Right atrium auricular region (tissue), 2 donors: ENCODE measurements around the gene ZNF536. TPM values are rescaled to one million over a fixed set of nuclear protein-coding genes. Genes with fewer than 3 reads are reported as not detected.

Source experiments
- DNase-seq: peaks from one replicate; pipeline ENCODE4 v3.0.0-alpha.2; 2019; ENCODE audit warnings: low spot score
- H3K27ac ChIP-seq, 2 donors: fragments of 200-600 bp; sonication (generic); 1 replicate in 1 of 2; 2 replicates in 1 of 2; pipeline ENCODE4 v1.5.1; 2016 to 2019
- H3K27me3 ChIP-seq, 2 donors: fragments of 200-600 bp; sonication (generic); one replicate each; pipeline versions ENCODE4 v1.5.1 to v1.6.0; 2017 to 2019
- H3K36me3 ChIP-seq: fragments of 200-600 bp; sonication (generic); one replicate; pipeline ENCODE4 v1.5.1; 2016
- H3K4me1 ChIP-seq, 2 donors: fragments of 200-600 bp; sonication (generic); one replicate each; pipeline versions ENCODE4 v1.5.1 to v1.6.0; 2017 to 2019
- H3K4me3 ChIP-seq, 2 donors: fragments of 200-600 bp; sonication (generic); 1 replicate in 1 of 2; 2 replicates in 1 of 2; pipeline ENCODE4 v1.5.1; 2017 to 2019; ENCODE audit warnings: mild to moderate bottlenecking in 1 of 2, moderate library complexity in 1 of 2
- H3K9me3 ChIP-seq, 2 donors: fragments of 200-600 bp; sonication (generic); one replicate each; pipeline ENCODE4 v1.5.1; 2019
- CTCF ChIP-seq, 2 donors: fragments of 200-600 bp; sonication (generic); IDR thresholded peaks; one replicate each; pipeline ENCODE4 v1.5.1; 2019; ENCODE audit warnings: antibody characterized with exemption in 2 of 2
- total RNA-seq, 2 donors: library from RNA; depleted of rRNA; stranded (reverse); fragments of >200 nt; gene quantifications; one replicate each; pipeline ENCODE4 v1.1.0, GENCODE V29; 2016

Gene ZNF536
- total RNA-seq, 2 donors from 2014 or later: 1.9 to 2.7 TPM

- Histone ChIP-seq H3K9me3 (no peaks in the 10 kb centered on the region), H3K27ac (no peak overlapping the region), H3K4me1 (no peaks in the 10 kb centered on the region), H3K4me3 (no peak overlapping the region), H3K36me3 (no peaks in the 10 kb centered on the region), H3K27me3 (no peaks in the 10 kb centered on the region)
- TF ChIP-seq CTCF (IDR thresholded peaks at IDR 0.05): no peak
- DNase-seq: no peak
Observed at GRCh38 chr19:30401956-30402355, 29.8 kb downstream of the ZNF536 start.

- H3K9me3 ChIP-seq: no peaks in the 10 kb centered on the region
- DNase-seq: no peak
- no peak overlapping the region for H3K27ac ChIP-seq
- no peak overlapping the region for H3K4me3 ChIP-seq
- TF ChIP-seq CTCF (IDR thresholded peaks at IDR 0.05): no peak
- no peaks in the 10 kb centered on the region for H3K4me1 ChIP-seq
- H3K27me3 ChIP-seq: no peaks in the 10 kb centered on the region
- H3K36me3 ChIP-seq: no peaks in the 10 kb centered on the region
Observed at GRCh38 chr19:30402436-30403202, 30.4 kb downstream of the ZNF536 start.

DNA sequence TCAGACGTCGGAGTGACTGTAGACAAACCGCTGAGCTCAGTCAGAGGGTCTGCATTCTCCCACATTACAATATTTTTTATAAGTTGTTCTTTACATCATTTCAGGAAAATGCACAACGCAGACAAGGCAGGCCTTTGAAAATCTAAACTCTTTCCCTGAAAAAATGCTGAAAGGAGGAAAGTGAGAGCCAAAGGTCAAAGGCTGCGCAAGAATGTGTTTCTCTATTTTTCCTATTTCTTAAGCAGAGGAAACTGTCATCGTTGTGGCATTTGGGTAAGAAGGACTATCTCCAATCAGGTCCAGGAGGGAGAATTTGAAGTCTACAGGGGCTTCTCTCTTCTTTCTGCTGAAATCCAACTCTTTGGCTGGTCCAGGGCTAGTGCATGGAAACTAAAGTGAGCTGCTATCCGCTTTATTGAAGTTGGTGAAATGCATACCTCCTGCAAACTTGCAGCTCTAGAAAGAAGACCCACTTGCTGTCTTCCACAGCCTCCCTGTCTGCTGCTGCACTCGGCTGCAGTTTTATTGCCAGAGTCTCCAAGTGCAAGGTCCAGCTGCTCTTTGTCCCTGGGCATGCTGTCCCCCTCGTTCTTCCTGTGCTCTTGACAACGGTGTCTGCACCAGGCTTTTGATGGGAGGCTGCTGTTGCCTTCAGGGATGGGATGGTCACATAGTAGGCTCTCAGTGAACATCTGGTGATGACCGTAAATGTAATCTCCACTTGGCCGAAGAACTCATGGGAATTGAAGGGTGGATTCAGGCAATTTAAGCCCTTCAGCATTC is 31.2 kb downstream of the ZNF536 start:
- H3K4me3 ChIP-seq: no peak overlapping the region
- H3K27me3 ChIP-seq: no peaks in the 10 kb centered on the region
- TF ChIP-seq CTCF (IDR thresholded peaks at IDR 0.05): no peak
- H3K36me3 ChIP-seq: no peaks in the 10 kb centered on the region
- DNase-seq: no peak
- no peak overlapping the region for H3K27ac ChIP-seq
- H3K9me3 ChIP-seq: no peaks in the 10 kb centered on the region
- H3K4me1 ChIP-seq: no peaks in the 10 kb centered on the region

- no peak overlapping the region for H3K27ac ChIP-seq
- no peaks in the 10 kb centered on the region for H3K9me3 ChIP-seq
- H3K4me1 ChIP-seq: no peaks in the 10 kb centered on the region
- H3K27me3 ChIP-seq: no peaks in the 10 kb centered on the region
- TF ChIP-seq CTCF (IDR thresholded peaks at IDR 0.05): peak; percentile 25 to 61
- H3K4me3 ChIP-seq: no peak overlapping the region
- no peaks in the 10 kb centered on the region for H3K36me3 ChIP-seq
- DNase-seq: no peak
Observed at GRCh38 chr19:30406220-30407067, 34.3 kb downstream of the ZNF536 start.

DNA sequence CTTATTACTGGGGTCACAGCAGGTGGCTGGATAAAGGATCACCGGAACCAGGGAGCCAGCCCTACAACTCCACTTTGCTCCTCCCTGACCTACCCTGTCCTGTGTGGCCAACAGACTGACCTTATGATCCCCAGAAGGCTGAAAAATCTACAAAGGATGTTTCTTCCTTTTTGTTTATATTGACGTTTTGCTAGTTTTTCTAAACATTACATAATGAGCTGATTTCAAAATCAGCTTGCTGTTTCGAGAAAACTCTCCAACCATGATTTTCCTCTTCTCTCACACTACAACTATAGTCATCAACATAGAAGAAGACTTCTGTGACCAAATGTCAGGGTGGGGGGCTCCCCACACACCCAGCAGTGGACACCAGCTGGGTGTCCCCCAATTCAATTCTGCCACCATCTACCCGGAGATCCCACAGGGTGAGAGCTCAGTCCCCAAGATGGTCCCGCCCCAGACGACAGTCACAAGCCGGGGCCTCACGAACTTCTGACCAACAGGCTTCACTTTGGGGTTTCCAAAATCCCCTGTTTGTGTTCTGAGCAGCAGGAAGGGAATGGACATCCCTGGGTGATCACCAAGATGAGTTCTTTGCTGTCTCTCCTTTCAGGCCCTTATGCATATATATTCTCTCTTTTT is 35.0 kb downstream of the ZNF536 start:
- TF ChIP-seq CTCF (IDR thresholded peaks at IDR 0.05): no peak
- H3K9me3 ChIP-seq: no peaks in the 10 kb centered on the region
- DNase-seq: no peak
- no peak overlapping the region for H3K4me3 ChIP-seq
- no peaks in the 10 kb centered on the region for H3K27me3 ChIP-seq
- no peaks in the 10 kb centered on the region for H3K4me1 ChIP-seq
- no peak overlapping the region for H3K27ac ChIP-seq
- no peaks in the 10 kb centered on the region for H3K36me3 ChIP-seq
